A549 treated with dexamethasone at 1 μM for 4 hours (cell line): ENCODE data around the gene SLC6A3. TPM values are rescaled to one million over a fixed set of nuclear protein-coding genes. Genes with fewer than 3 reads are reported as not detected.

ENCODE experiments used
- total RNA-seq: library from RNA; stranded (reverse); fragments of 200-300 nt; extraction: Qiagen RNA extraction; gene quantifications from 5 replicates; pipeline ENCODE4 v1.2.3, GENCODE V29; 2022

The SLC6A3 gene
- 0.74 to 1.5 TPM (median 1.2 TPM) in 5 replicates for total RNA-seq

GRCh38 chr5:1445313-1445688, at the start of gene SLC6A3:
Gene SLC6A3 (minus strand): TSS chr5:1445440. CDS start chr5:1443197, 2,243 bp downstream.

GRCh38 chr5:1344975-1345838, 100.0 kb downstream of the SLC6A3 start, which contains the start of gene CLPTM1L:
Gene CLPTM1L (minus strand): TSS chr5:1345099. CDS start chr5:1344841, 258 bp downstream.

Other genes starting within 250 kb of the SLC6A3 start
- 0.32 to 0.66 TPM (median 0.64 TPM) in 5 replicates for gene SLC6A19, start 243.8 kb downstream of the SLC6A3 start, total RNA-seq
- gene SLC6A18, start 220.1 kb downstream of the SLC6A3 start, total RNA-seq: not detected in 5 replicates
- 1.5 to 2.9 TPM (median 2.5 TPM) in 5 replicates for gene TERT, start 150.4 kb downstream of the SLC6A3 start, total RNA-seq
- 180 to 200 TPM (median 193 TPM) in 5 replicates for gene CLPTM1L, start 100.3 kb downstream of the SLC6A3 start, total RNA-seq
- 141 to 198 TPM (median 197 TPM) in 5 replicates for gene LPCAT1, start 78.5 kb upstream of the SLC6A3 start, total RNA-seq